Endothelial cell of umbilical vein (primary cell): ENCODE measurements around the gene LARGE1. TPM values are rescaled to one million over a fixed set of nuclear protein-coding genes. Genes with fewer than 3 reads are reported as not detected.

ENCODE experiments used
- BruUV-seq: library from RNA; stranded (reverse); fragments of 400-500 nt; replicated peaks from 2 replicates; lab custom pipeline; 2021; lab: Mats Ljungman, UMichigan
- CTCF ChIA-PET: fragments of 300-600, 350-600 bp; sonication (Branson Sonifier 250); formaldehyde crosslinking; loops from one replicate; lab custom pipeline; 2021; ENCODE audit warnings: antibody characterized with exemption, inconsistent platforms; lab: Charles Lee
- POLR2A ChIA-PET: fragments of 300-600, 350-600 bp; sonication (Branson Sonifier 250); formaldehyde crosslinking; loops from one replicate; lab custom pipeline; 2021; ENCODE audit warnings: antibody characterized with exemption, inconsistent platforms; lab: Charles Lee
- DNase-seq: peaks from one replicate; pipeline ENCODE4 v3.0.0-alpha.2; 2011; ENCODE audit warnings: low read depth, low spot score
- FAIRE-seq: peaks from 2 replicates; lab custom pipeline; 2011; peaks lifted over from hg19 to GRCh38; lab: Jason Lieb, UNC
- H2AFZ ChIP-seq: 2 replicates; pipeline ENCODE4 v1.6.0; 2012; ENCODE audit warnings: low read depth, low read length, control low read depth, inconsistent platforms
- H3K27ac ChIP-seq: 2 replicates; pipeline ENCODE4 v1.5.1; 2011; ENCODE audit warnings: low read depth, mild to moderate bottlenecking, control low read depth, low read length, moderate library complexity; ENCODE audit not compliant: insufficient read depth
- H3K27me3 ChIP-seq, 2 experiments: 2 replicates each; pipeline versions ENCODE4 v1.6.0 to v1.6.1; 2011; ENCODE audit warnings: low read length in 2 of 2, mixed read lengths in 1 of 2; ENCODE audit not compliant: control insufficient read depth in 2 of 2, insufficient read depth in 2 of 2
- H3K36me3 ChIP-seq, 2 experiments: 2 replicates in 1 of 2; 3 replicates in 1 of 2; pipeline ENCODE4 v1.5.1; 2011; ENCODE audit warnings: low read length in 2 of 2, mild to moderate bottlenecking in 1 of 2, moderate library complexity in 1 of 2; ENCODE audit not compliant: control insufficient read depth in 2 of 2, insufficient read depth in 2 of 2; ENCODE audit errors: extremely low read depth in 1 of 2
- H3K4me1 ChIP-seq: 3 replicates; pipeline ENCODE4 v1.5.1; 2011; ENCODE audit warnings: mild to moderate bottlenecking, low read length; ENCODE audit not compliant: control insufficient read depth, insufficient read depth; ENCODE audit errors: extremely low read depth
- H3K4me2 ChIP-seq: 2 replicates; pipeline ENCODE4 v1.6.1; 2011; ENCODE audit warnings: low read length, control low read depth, mixed read lengths; ENCODE audit not compliant: insufficient read depth
- H3K4me3 ChIP-seq, 3 experiments: fragments of 200-600 bp in 1 of 3; sonication (generic), shearing (Covaris generic) in 1 of 3; replicated peaks in 1 of 3; 2 replicates each; pipeline ENCODE4 v1.5.1; 2011 to 2016; ENCODE audit warnings: control low read depth in 3 of 3, low read length in 3 of 3, mild to moderate bottlenecking in 2 of 3, inconsistent platforms in 1 of 3, low read depth in 1 of 3, moderate library complexity in 1 of 3; ENCODE audit not compliant: insufficient read depth in 1 of 3
- H3K79me2 ChIP-seq: 2 replicates; pipeline ENCODE4 v1.6.0; 2012; ENCODE audit warnings: low read length, inconsistent platforms; ENCODE audit not compliant: control insufficient read depth, insufficient read depth
- H3K9ac ChIP-seq: replicated peaks from 2 replicates; pipeline ENCODE3; 2011; ENCODE audit warnings: low read length, control low read depth; ENCODE audit not compliant: insufficient read depth; ENCODE audit errors: extremely low read depth
- H3K9me1 ChIP-seq: replicated peaks from 3 replicates; pipeline ENCODE4 v1.6.0; 2011; ENCODE audit warnings: mild to moderate bottlenecking, low read length; ENCODE audit not compliant: control insufficient read depth, insufficient read depth; ENCODE audit errors: extremely low read depth
- H3K9me3 ChIP-seq: replicated peaks from 2 replicates; pipeline ENCODE4 v1.5.1; 2012; ENCODE audit warnings: low read length, inconsistent platforms; ENCODE audit not compliant: control insufficient read depth, insufficient read depth
- H4K20me1 ChIP-seq: replicated peaks from 2 replicates; pipeline ENCODE3; 2011; ENCODE audit warnings: mild to moderate bottlenecking, low read length; ENCODE audit not compliant: control insufficient read depth, insufficient read depth; ENCODE audit errors: extremely low read depth
- EZH2 ChIP-seq: IDR thresholded peaks from 2 replicates; pipeline ENCODE4 v1.6.1; 2012; ENCODE audit warnings: borderline replicate concordance, low read depth, mild to moderate bottlenecking, moderate library complexity, low read length, inconsistent platforms; ENCODE audit not compliant: severe bottlenecking
- FOS ChIP-seq: IDR thresholded peaks from 2 replicates; pipeline ENCODE4 v1.6.1; 2011; ENCODE audit warnings: mild to moderate bottlenecking, low read length, moderate library complexity, borderline replicate concordance; ENCODE audit not compliant: insufficient read depth
- GATA2 ChIP-seq: IDR thresholded peaks from 2 replicates; pipeline ENCODE4 v1.7.0; 2011; ENCODE audit warnings: low read depth, mild to moderate bottlenecking, moderate library complexity, mixed read lengths, low read length; ENCODE audit not compliant: insufficient read length, insufficient read depth
- JUN ChIP-seq: IDR thresholded peaks from 2 replicates; pipeline ENCODE4 v1.6.1; 2011; ENCODE audit warnings: borderline replicate concordance, low read depth; ENCODE audit not compliant: insufficient read length, insufficient read depth
- MAX ChIP-seq: IDR thresholded peaks from 2 replicates; pipeline ENCODE4 v1.6.1; 2011; ENCODE audit not compliant: insufficient read depth, insufficient read length
- MYC ChIP-seq: IDR thresholded peaks from one replicate; pipeline ENCODE4 v1.6.1; 2011; ENCODE audit warnings: mild to moderate bottlenecking, low read depth, low read length
- POLR2A ChIP-seq: IDR thresholded peaks from 2 replicates; pipeline ENCODE4 v1.6.1; 2012; ENCODE audit warnings: low read depth, mild to moderate bottlenecking, control low read depth, low read length
- dilution Hi-C: fragments of 300-500 bp; cut with MboI; formaldehyde crosslinking; loops from one replicate; pipeline ENCODE4 v1.15.0; 2019; ENCODE audit warnings: low sequenced_read_pairs; ENCODE audit not compliant: extremely low pct_ligation_motif_present
- intact Hi-C: fragments of 100-400 bp; cut with micrococcal nuclease; formaldehyde crosslinking; loops from one replicate; pipeline ENCODE4 v1.10.0; 2022
- polyA plus RNA-seq, 4 experiments: library from polyadenylated mRNA; depleted of rRNA in 3 of 4; stranded (reverse) in 3 of 4; unstranded in 1 of 4; fragments of >200 nt; gene quantifications; 2 replicates each; pipeline versions ENCODE4 v1.2.1 to v1.2.3, GENCODE V29; 2011 to 2012; ENCODE audit warnings: missing spikeins in 1 of 4
- total RNA-seq: library from RNA; stranded (reverse); gene quantifications from 2 replicates; pipeline ENCODE4 v1.2.3, GENCODE V29; 2021
- TF ChIP-seq, protein P1 (sequence below), 2 donors: IDR thresholded peaks; 1 replicate in 1 of 2; 2 replicates in 1 of 2; pipeline ENCODE4 v1.5.1; 2011; ENCODE audit warnings: low read length in 2 of 2, mild to moderate bottlenecking in 2 of 2, moderate library complexity in 2 of 2, control low read depth in 1 of 2, inconsistent platforms in 1 of 2, low read depth in 1 of 2; ENCODE audit not compliant: insufficient read depth in 1 of 2; ENCODE audit errors: extremely low read depth in 1 of 2

Gene LARGE1
- total and polyA plus RNA-seq, 2 donors (not counting 3 experiments of a cell fraction or from before 2014, with no cell fraction given): 0.95 to 4.4 TPM

- no peak overlapping the region for H3K4me2 ChIP-seq
- no peak overlapping the region for H3K4me3 ChIP-seq
- ChIA-PET POLR2A (no interaction called here), CTCF (no interaction called here)
- BruUV-seq: no TSS peak
- intact Hi-C loops (no loop called here), dilution Hi-C loops (no loop called here)
- H3K9ac ChIP-seq: no peak overlapping the region
- H3K9me1 ChIP-seq: no peaks in the 10 kb centered on the region
- no peak overlapping the region for H3K27ac ChIP-seq
- no peaks in the 10 kb centered on the region for H3K36me3 ChIP-seq
- H3K79me2 ChIP-seq: no peaks in the 10 kb centered on the region
- DNase-seq (no peak), FAIRE-seq (no peak)
- H2AFZ ChIP-seq: no peak overlapping the region
- peaks cover 16% of the 10 kb centered on the region for H3K9me3 ChIP-seq
- TF ChIP-seq FOS (no peak), MAX (no peak), POLR2A (no peak), EZH2 (no peak), GATA2 (no peak), MYC (no peak), JUN (no peak)
- TF ChIP-seq, protein P1, sequence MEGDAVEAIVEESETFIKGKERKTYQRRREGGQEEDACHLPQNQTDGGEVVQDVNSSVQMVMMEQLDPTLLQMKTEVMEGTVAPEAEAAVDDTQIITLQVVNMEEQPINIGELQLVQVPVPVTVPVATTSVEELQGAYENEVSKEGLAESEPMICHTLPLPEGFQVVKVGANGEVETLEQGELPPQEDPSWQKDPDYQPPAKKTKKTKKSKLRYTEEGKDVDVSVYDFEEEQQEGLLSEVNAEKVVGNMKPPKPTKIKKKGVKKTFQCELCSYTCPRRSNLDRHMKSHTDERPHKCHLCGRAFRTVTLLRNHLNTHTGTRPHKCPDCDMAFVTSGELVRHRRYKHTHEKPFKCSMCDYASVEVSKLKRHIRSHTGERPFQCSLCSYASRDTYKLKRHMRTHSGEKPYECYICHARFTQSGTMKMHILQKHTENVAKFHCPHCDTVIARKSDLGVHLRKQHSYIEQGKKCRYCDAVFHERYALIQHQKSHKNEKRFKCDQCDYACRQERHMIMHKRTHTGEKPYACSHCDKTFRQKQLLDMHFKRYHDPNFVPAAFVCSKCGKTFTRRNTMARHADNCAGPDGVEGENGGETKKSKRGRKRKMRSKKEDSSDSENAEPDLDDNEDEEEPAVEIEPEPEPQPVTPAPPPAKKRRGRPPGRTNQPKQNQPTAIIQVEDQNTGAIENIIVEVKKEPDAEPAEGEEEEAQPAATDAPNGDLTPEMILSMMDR (IDR thresholded peaks at IDR 0.05; ENCODE audit: extremely low read depth in 1 of 2, insufficient read depth in 1 of 2, low read depth in 1 of 2, low read length in 2 of 2): no peak
- H3K27me3 ChIP-seq: no peaks in the 10 kb centered on the region
- no peaks in the 10 kb centered on the region for H4K20me1 ChIP-seq
- no peaks in the 10 kb centered on the region for H3K4me1 ChIP-seq
These were observed 162.3 kb downstream of the LARGE1 start for GRCh38 chr22:33757802-33758483.
